Transverse colon (tissue), 4 donors: ENCODE data around the gene FIZ1. TPM values are rescaled to one million over a fixed set of nuclear protein-coding genes. Genes with fewer than 3 reads are reported as not detected.

Experiments used
- DNase-seq: peaks from one replicate; pipeline ENCODE4 v3.0.0-alpha.2; 2019
- H3K27ac ChIP-seq, 4 donors: fragments of 200-600 bp; sonication (generic); 2 replicates each; pipeline ENCODE4 v1.5.1; 2016 to 2018; ENCODE audit warnings: inconsistent platforms in 4 of 4
- H3K27me3 ChIP-seq: fragments of 200-600 bp; sonication (generic); 2 replicates; pipeline ENCODE4 v1.5.1; 2017; ENCODE audit warnings: inconsistent platforms
- H3K36me3 ChIP-seq, 4 donors: fragments of 200-600 bp; sonication (generic); 2 replicates each; pipeline ENCODE4 v1.5.1; 2017 to 2019; ENCODE audit warnings: inconsistent platforms in 4 of 4
- H3K4me1 ChIP-seq, 4 donors: fragments of 200-600 bp; sonication (generic); 2 replicates each; pipeline ENCODE4 v1.5.1; 2017 to 2020; ENCODE audit warnings: inconsistent platforms in 4 of 4
- H3K4me3 ChIP-seq, 4 donors: fragments of 200-600 bp; sonication (generic); 1 replicate in 1 of 4; 2 replicates in 3 of 4; pipeline versions ENCODE4 v1.5.1 to v1.6.1; 2017 to 2019; ENCODE audit warnings: inconsistent platforms in 4 of 4
- H3K9me3 ChIP-seq, 2 donors: fragments of 200-600 bp; sonication (generic); 2 replicates each; pipeline ENCODE4 v1.5.1; 2017 to 2019; ENCODE audit warnings: inconsistent platforms in 2 of 2
- EP300 ChIP-seq: sonication (generic); formaldehyde crosslinking; IDR thresholded peaks from one replicate; pipeline ENCODE4 v1.6.1; 2017; ENCODE audit warnings: antibody characterized with exemption, low read depth
- POLR2A ChIP-seq: fragments of 450-650 bp; IDR thresholded peaks from one replicate; pipeline ENCODE4 v1.6.1; 2016; ENCODE audit warnings: antibody characterized with exemption, mild to moderate bottlenecking, moderate library complexity
- POLR2AphosphoS5 ChIP-seq, 3 donors: sonication (generic); formaldehyde crosslinking; IDR thresholded peaks; one replicate each; pipeline ENCODE4 v1.6.1; 2016; ENCODE audit warnings: antibody characterized with exemption in 3 of 3
- WGBS, 2 donors: methylation state at CpG; one replicate each; pipeline ENCODE4 v1.1.5; 2018; ENCODE audit warnings: low coverage in 1 of 2; 5-methylcytosine and 5-hydroxymethylcytosine counted together
- in situ Hi-C, 4 donors: fragments of 200-750 bp; cut with MboI; loops; one replicate each; pipeline versions ENCODE4 v1.15.0 to v1.15.1; 2017; ENCODE audit warnings: low sequenced_read_pairs in 3 of 4, low pct_ligation_motif_present in 1 of 4, low pct_unique_long_range_greater_than_20kb in 1 of 4
- intact Hi-C: fragments of 100-400 bp; cut with DNase I; formaldehyde crosslinking; loops from one replicate; pipeline ENCODE4 v1.15.1; 2023; ENCODE audit warnings: low total_unique reads
- total RNA-seq, 4 donors: library from RNA; depleted of rRNA; stranded (reverse); fragments of >200 nt; gene quantifications; one replicate each; pipeline ENCODE4 v1.1.0, GENCODE V29; 2016
- TF ChIP-seq, protein P1 (sequence below), 5 experiments: fragments of 200-600 bp in 3 of 5; fragments of 450-650 bp in 2 of 5; sonication (generic) in 3 of 5; IDR thresholded peaks; 1 replicate in 2 of 5; 2 replicates in 3 of 5; pipeline ENCODE4 v1.5.1; 2016 to 2017; ENCODE audit warnings: antibody characterized with exemption in 5 of 5, inconsistent platforms in 3 of 5, mild to moderate bottlenecking in 2 of 5, moderate library complexity in 1 of 5

The FIZ1 gene
- total RNA-seq, 4 donors from 2014 or later = 8.5 to 137 (median 18.3) TPM

DNA sequence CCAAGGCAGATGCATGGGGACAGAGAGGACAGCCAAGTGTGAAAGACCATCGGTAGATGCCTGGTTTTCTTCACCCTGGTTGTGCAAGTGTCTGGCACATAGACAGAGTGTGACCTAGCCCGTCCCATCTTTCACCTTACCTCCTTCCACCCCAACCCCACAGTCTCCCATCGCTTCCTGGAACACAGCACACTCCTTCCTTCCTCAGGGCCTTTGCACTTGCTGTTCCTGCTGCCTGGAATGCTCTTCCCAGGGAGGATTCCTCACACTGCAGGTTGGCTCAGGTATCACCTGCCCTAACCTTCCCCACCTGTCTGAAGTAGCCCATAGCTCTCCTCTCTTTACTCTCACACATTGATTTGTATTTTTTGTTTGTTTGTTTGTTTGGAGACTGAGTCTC lies 3.0 kb downstream of the FIZ1 start:
- peaks cover 6 to 9% (median 8%) of the 10 kb centered on the region in 4 donors for H3K4me1 ChIP-seq
- peaks cover 0 to 7% (median 0%) of the 10 kb centered on the region in 4 donors for H3K36me3 ChIP-seq
- TF ChIP-seq EP300 = no peak
- TF ChIP-seq, protein P1, sequence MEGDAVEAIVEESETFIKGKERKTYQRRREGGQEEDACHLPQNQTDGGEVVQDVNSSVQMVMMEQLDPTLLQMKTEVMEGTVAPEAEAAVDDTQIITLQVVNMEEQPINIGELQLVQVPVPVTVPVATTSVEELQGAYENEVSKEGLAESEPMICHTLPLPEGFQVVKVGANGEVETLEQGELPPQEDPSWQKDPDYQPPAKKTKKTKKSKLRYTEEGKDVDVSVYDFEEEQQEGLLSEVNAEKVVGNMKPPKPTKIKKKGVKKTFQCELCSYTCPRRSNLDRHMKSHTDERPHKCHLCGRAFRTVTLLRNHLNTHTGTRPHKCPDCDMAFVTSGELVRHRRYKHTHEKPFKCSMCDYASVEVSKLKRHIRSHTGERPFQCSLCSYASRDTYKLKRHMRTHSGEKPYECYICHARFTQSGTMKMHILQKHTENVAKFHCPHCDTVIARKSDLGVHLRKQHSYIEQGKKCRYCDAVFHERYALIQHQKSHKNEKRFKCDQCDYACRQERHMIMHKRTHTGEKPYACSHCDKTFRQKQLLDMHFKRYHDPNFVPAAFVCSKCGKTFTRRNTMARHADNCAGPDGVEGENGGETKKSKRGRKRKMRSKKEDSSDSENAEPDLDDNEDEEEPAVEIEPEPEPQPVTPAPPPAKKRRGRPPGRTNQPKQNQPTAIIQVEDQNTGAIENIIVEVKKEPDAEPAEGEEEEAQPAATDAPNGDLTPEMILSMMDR (IDR thresholded peaks at IDR 0.05) = no peak
- no peak for TF ChIP-seq POLR2A
- TF ChIP-seq POLR2AphosphoS5 (IDR thresholded peaks at IDR 0.05) = no peak
- H3K9me3 ChIP-seq = no peaks in the 10 kb centered on the region
- H3K27me3 ChIP-seq = no peaks in the 10 kb centered on the region
- H3K4me3 ChIP-seq = no peak overlapping the region
- 96 to 100% methylated on average over 2 to 3 of the region's 3 CpGs for WGBS, 2 donors
- DNase-seq = no peak
- in situ Hi-C loops (no loop called here), intact Hi-C loops (no loop called here)
- H3K27ac ChIP-seq = no peak overlapping the region

DNA sequence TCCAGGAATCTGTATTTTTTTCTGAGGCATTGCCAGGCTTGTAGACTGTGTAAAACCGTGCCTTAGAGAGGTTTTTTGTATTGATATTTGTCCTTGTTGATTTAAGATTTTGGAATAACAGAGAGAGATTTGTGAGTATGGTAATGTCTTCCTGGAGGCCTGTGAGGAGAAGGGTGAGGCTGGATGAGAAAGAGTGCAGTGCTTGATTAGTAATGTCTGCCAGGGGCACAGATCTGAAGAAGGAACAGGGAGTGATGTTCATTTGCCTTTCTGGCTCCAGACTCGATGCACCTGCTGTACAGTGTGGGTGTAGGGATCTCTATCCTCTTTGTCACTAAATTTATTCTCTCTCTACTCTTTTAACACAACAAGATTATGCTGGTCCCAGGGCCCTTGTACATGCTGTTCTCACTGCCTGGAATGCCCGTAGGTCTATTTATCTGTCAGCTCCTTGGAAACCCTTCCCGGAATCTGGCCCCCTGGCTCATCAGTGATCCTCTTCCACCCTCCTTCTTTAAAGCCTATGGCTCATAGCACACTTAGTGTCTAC lies 4.2 kb downstream of the FIZ1 start:
- no peak for DNase-seq
- 82 to 92% methylated on average over 3 to 4 of the region's 4 CpGs for WGBS, 2 donors
- H3K9me3 ChIP-seq = no peaks in the 10 kb centered on the region
- peaks cover 0 to 7% (median 0%) of the 10 kb centered on the region in 4 donors for H3K36me3 ChIP-seq
- in situ Hi-C loops (no loop called here), intact Hi-C loops (no loop called here)
- H3K27ac ChIP-seq = no peak overlapping the region
- no peak for TF ChIP-seq POLR2A
- no peak for TF ChIP-seq POLR2AphosphoS5 (IDR thresholded peaks at IDR 0.05)
- TF ChIP-seq, protein P1 (IDR thresholded peaks at IDR 0.05) = no peak
- TF ChIP-seq EP300 = no peak
- H3K4me1 ChIP-seq = peaks cover 0 to 6% (median 0%) of the 10 kb centered on the region in 4 donors
- H3K27me3 ChIP-seq = no peaks in the 10 kb centered on the region
- no peak overlapping the region for H3K4me3 ChIP-seq

DNA sequence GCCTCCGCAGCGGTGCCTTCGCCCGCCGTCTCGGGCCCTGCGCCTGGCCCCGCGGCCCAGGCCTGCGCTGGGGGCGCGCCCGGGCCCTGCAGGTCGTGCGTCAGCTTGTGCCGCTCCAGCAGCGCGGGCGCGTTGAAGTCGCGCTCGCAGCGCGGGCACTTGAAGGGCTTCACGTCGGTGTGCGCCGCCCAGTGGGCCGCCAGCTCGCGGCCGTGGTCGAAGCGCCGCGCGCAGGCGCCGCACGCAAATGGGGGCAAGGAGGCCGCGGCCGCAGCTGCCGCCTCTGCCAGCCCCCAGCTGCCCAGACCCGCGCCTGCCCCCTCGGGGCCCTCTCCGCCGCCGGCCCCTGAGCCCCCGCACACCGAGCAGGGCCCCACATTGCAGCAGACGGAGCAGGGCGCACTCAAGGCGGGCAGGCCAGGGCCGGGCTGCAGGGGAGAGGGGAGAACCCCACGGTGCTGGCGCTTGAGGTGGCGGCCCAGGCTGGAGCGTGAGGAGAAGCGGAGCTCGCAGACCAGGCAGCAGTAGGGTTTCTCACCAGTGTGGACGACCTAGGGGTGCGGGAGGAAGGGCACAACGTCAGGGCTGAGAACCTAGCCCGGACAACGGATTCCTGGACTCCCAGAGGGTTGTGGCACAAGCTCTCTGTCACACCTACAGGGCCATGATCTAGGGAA lies 6.1 kb downstream of the FIZ1 start:
- DNase-seq = no peak
- H3K27me3 ChIP-seq = no peaks in the 10 kb centered on the region
- H3K4me3 ChIP-seq = no peak overlapping the region
- in situ Hi-C loops (no loop called here), intact Hi-C loops (no loop called here)
- no peak for TF ChIP-seq POLR2AphosphoS5 (IDR thresholded peaks at IDR 0.05)
- no peak for TF ChIP-seq EP300
- no peak for TF ChIP-seq POLR2A
- TF ChIP-seq, protein P1 (IDR thresholded peaks at IDR 0.05) = no peak
- 92 to 94% methylated on average over 12 to 68 of the region's 68 CpGs for WGBS, 2 donors
- no peak overlapping the region for H3K27ac ChIP-seq
- no peaks in the 10 kb centered on the region for H3K4me1 ChIP-seq
- no peaks in the 10 kb centered on the region for H3K9me3 ChIP-seq
- peaks cover 0 to 7% (median 0%) of the 10 kb centered on the region in 4 donors for H3K36me3 ChIP-seq

DNA sequence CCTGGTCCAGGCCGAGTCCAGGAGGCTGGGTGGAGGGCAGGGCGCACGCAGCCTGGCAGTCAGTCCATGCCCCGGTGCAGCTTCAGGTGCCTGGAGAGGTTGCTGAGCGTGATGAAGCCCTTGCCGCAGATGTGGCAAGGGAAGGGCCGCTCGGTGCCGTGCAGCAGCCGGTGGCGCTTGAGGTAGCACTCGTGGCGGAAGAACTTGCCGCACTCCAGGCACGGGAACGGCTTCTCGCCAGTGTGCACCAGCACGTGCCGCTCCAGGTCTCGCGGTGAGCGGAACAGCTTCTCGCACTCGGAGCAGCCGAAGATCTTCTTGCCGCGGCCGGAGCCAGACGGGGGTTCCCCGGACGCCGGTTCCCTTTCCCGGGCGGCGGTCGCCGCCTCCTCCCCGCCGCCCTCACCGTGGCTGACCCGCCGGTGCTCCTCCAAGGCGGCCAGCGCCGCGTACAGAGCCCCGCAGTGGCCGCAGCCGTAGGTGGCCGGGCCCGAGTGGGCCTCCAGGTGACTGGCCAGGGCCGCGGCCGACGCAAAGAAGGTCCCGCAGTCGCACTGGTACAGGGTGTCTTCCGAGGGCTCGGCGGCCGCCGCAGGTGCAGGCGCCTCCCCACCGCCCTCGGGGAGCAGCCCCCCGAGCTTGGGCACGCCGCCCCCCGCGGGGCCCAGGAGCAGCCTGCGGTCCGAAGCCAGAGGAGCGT lies 6.8 kb downstream of the FIZ1 start:
- 60 to 96% methylated on average over 1 to 65 of the region's 73 CpGs for WGBS, 2 donors
- no peak overlapping the region for H3K4me3 ChIP-seq
- H3K27me3 ChIP-seq = no peaks in the 10 kb centered on the region
- in situ Hi-C loops = no loop called here
- H3K4me1 ChIP-seq = peaks cover 0 to 4% (median 2%) of the 10 kb centered on the region in 4 donors
- intact Hi-C loops = no loop called here
- H3K9me3 ChIP-seq = no peaks in the 10 kb centered on the region
- no peak for TF ChIP-seq POLR2A
- TF ChIP-seq POLR2AphosphoS5 (IDR thresholded peaks at IDR 0.05) = no peak
- TF ChIP-seq, protein P1 (IDR thresholded peaks at IDR 0.05) = no peak
- no peak for TF ChIP-seq EP300
- H3K27ac ChIP-seq = no peak overlapping the region
- DNase-seq = no peak
- H3K36me3 ChIP-seq = peaks cover 0 to 7% (median 0%) of the 10 kb centered on the region in 4 donors
